Measurements from ENCODE around the gene HTR4. TPM values are rescaled to one million over a fixed set of nuclear protein-coding genes. Genes with fewer than 3 reads are reported as not detected.
A peak's percentile ranks its signal among the peaks of the same experiment; 100 is the strongest.

Gene HTR4
- polyA plus RNA-seq, 1 donor (not counting 4 experiments of a cell fraction or from before 2014, with no cell fraction given): not detected

GRCh38 chr5:148659641-148660345 is 5.5 kb upstream of the HTR4 start:
- peaks cover 10% of the 10 kb centered on the region for H3K27me3 ChIP-seq (ENCODE audit: control insufficient read depth, extremely low read depth, insufficient read depth, low read length)
- FAIRE-seq: no peak

GRCh38 chr5:148653291-148653835 is 964 bp downstream of the HTR4 start:
- dilution Hi-C loops (cut with MboI; ENCODE audit: extremely low pct_ligation_motif_present, low sequenced_read_pairs): no loop called here
- Histone ChIP-seq H4K20me1 (ENCODE audit: control insufficient read depth, extremely low read depth, insufficient read depth, low read length) (no peaks in the 10 kb centered on the region), H3K4me1 (ENCODE audit: control insufficient read depth, extremely low read depth, insufficient read depth, low read length) (no peaks in the 10 kb centered on the region), H3K9me1 (ENCODE audit: control insufficient read depth, extremely low read depth, insufficient read depth, low read length) (no peaks in the 10 kb centered on the region), H3K27me3 (ENCODE audit: control insufficient read depth, extremely low read depth, insufficient read depth, low read length) (peaks cover 35% of the 10 kb centered on the region), H3K79me2 (ENCODE audit: control insufficient read depth, insufficient read depth, low read length) (no peaks in the 10 kb centered on the region), H3K27ac (ENCODE audit: control insufficient read depth, insufficient read depth, low read length) (no peak overlapping the region), H3K9ac (ENCODE audit: control insufficient read depth, extremely low read depth, insufficient read depth, low read length) (no peak overlapping the region), H3K9me3 (ENCODE audit: control insufficient read depth, low read depth, low read length) (no peaks in the 10 kb centered on the region), H3K4me3 (ENCODE audit: control insufficient read depth in 2 of 3, extremely low read depth in 1 of 3, insufficient read depth in 2 of 3, low read depth in 1 of 3, low read length in 3 of 3) (no peak overlapping the region), H3K36me3 (ENCODE audit: control insufficient read depth in 2 of 2, extremely low read depth in 1 of 2, insufficient read depth in 2 of 2, low read length in 2 of 2) (no peaks in the 10 kb centered on the region), H2AFZ (ENCODE audit: control insufficient read depth, low read length) (no peak overlapping the region), H3K4me2 (ENCODE audit: control insufficient read depth, extremely low read depth, insufficient read depth, low read depth, low read length) (no peak overlapping the region)
- TF ChIP-seq CTCF (optimal IDR thresholded peaks at IDR 0.05 in 1 of 3, IDR thresholded peaks at IDR 0.05 in 1 of 3, conservative IDR thresholded peaks at IDR 0.05 in 1 of 3; ENCODE audit: extremely low read depth in 1 of 3, insufficient read depth in 2 of 3, low read length in 3 of 3) (no peak), EZH2 (IDR thresholded peaks at IDR 0.05; ENCODE audit: low read length) (peak; percentile 66)
- DNase-seq (ENCODE audit: low read depth, low spot score): no peak
- FAIRE-seq: no peak

More at GRCh38 chr5:148659641-148660345, 5.5 kb upstream of the HTR4 start:
- Histone ChIP-seq H3K79me2 (ENCODE audit: control insufficient read depth, insufficient read depth, low read length) (no peaks in the 10 kb centered on the region), H3K4me1 (ENCODE audit: control insufficient read depth, extremely low read depth, insufficient read depth, low read length) (no peaks in the 10 kb centered on the region), H3K36me3 (ENCODE audit: control insufficient read depth in 2 of 2, extremely low read depth in 1 of 2, insufficient read depth in 2 of 2, low read length in 2 of 2) (no peaks in the 10 kb centered on the region), H3K27ac (ENCODE audit: control insufficient read depth, insufficient read depth, low read length) (no peak overlapping the region), H2AFZ (ENCODE audit: control insufficient read depth, low read length) (no peak overlapping the region), H3K4me3 (ENCODE audit: control insufficient read depth in 2 of 3, extremely low read depth in 1 of 3, insufficient read depth in 2 of 3, low read depth in 1 of 3, low read length in 3 of 3) (no peak overlapping the region), H3K4me2 (ENCODE audit: control insufficient read depth, extremely low read depth, insufficient read depth, low read depth, low read length) (no peak overlapping the region), H4K20me1 (ENCODE audit: control insufficient read depth, extremely low read depth, insufficient read depth, low read length) (no peaks in the 10 kb centered on the region), H3K9ac (ENCODE audit: control insufficient read depth, extremely low read depth, insufficient read depth, low read length) (no peak overlapping the region), H3K9me3 (ENCODE audit: control insufficient read depth, low read depth, low read length) (no peaks in the 10 kb centered on the region), H3K9me1 (ENCODE audit: control insufficient read depth, extremely low read depth, insufficient read depth, low read length) (no peaks in the 10 kb centered on the region)
- dilution Hi-C loops (cut with MboI; ENCODE audit: extremely low pct_ligation_motif_present, low sequenced_read_pairs): no loop called here
- TF ChIP-seq CTCF (optimal IDR thresholded peaks at IDR 0.05 in 1 of 3, IDR thresholded peaks at IDR 0.05 in 1 of 3, conservative IDR thresholded peaks at IDR 0.05 in 1 of 3; ENCODE audit: extremely low read depth in 1 of 3, insufficient read depth in 2 of 3, low read length in 3 of 3) (no peak), EZH2 (IDR thresholded peaks at IDR 0.05; ENCODE audit: low read length) (no peak)
- DNase-seq (ENCODE audit: low read depth, low spot score): no peak

Data from keratinocyte (primary cell).